B cell (primary cell): ENCODE measurements around the gene SECTM1.

Experiments used
- EZH2 ChIP-seq: IDR thresholded peaks from 2 replicates; pipeline ENCODE4 v1.6.1; 2012; ENCODE audit warnings: borderline replicate concordance, low read depth, mild to moderate bottlenecking, moderate library complexity, low read length; ENCODE audit not compliant: insufficient read depth, poor library complexity, severe bottlenecking
- TF ChIP-seq, protein P1 (sequence below): fragments of 200-600 bp; IDR thresholded peaks from one replicate; pipeline ENCODE4 v1.8.0; 2022; ENCODE audit warnings: antibody characterized with exemption, mild to moderate bottlenecking

GRCh38 chr17:82323514-82324234, 9.9 kb downstream of the SECTM1 start:
- TF ChIP-seq, protein P1, sequence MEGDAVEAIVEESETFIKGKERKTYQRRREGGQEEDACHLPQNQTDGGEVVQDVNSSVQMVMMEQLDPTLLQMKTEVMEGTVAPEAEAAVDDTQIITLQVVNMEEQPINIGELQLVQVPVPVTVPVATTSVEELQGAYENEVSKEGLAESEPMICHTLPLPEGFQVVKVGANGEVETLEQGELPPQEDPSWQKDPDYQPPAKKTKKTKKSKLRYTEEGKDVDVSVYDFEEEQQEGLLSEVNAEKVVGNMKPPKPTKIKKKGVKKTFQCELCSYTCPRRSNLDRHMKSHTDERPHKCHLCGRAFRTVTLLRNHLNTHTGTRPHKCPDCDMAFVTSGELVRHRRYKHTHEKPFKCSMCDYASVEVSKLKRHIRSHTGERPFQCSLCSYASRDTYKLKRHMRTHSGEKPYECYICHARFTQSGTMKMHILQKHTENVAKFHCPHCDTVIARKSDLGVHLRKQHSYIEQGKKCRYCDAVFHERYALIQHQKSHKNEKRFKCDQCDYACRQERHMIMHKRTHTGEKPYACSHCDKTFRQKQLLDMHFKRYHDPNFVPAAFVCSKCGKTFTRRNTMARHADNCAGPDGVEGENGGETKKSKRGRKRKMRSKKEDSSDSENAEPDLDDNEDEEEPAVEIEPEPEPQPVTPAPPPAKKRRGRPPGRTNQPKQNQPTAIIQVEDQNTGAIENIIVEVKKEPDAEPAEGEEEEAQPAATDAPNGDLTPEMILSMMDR = no peak
- no peak for TF ChIP-seq EZH2
